ENCODE results near the gene HNRNPM.

The HNRNPM gene

GRCh38 chr19:8458380-8458779 lies 13.6 kb downstream of the HNRNPM start:
- Histone ChIP-seq H3K4me2 (ENCODE audit: low read depth, low read length, poor library complexity, severe bottlenecking) (peak overlapping the region; percentile 14), H2AFZ (ENCODE audit: low read length) (no peak overlapping the region), H3K9ac (ENCODE audit: low read depth, low read length, poor library complexity, severe bottlenecking) (no peak overlapping the region), H3K79me2 (ENCODE audit: insufficient read depth, low read length) (peaks cover 100% of the 10 kb centered on the region), H3K9me2 (replicated peaks; ENCODE audit: low read depth, low read length) (no peaks in the 10 kb centered on the region), H3K4me3 (ENCODE audit: low read length, poor library complexity, severe bottlenecking) (no peak overlapping the region), H3K27me3 (ENCODE audit: insufficient read depth, low read length, poor library complexity, severe bottlenecking) (no peaks in the 10 kb centered on the region), H3K9me3 (ENCODE audit: insufficient read depth, low read depth, low read length) (no peaks in the 10 kb centered on the region), H3K4me1 (ENCODE audit: insufficient read depth, low read length, poor library complexity, severe bottlenecking) (peaks cover 14% of the 10 kb centered on the region), H3K36me3 (ENCODE audit: insufficient read depth, low read length) (peaks cover 97% of the 10 kb centered on the region), H4K20me1 (ENCODE audit: insufficient read depth, low read length, poor library complexity, severe bottlenecking) (peaks cover 100% of the 10 kb centered on the region), H3F3A (ENCODE audit: low read depth) (no peaks in the 10 kb centered on the region)
- TF ChIP-seq EZH2phosphoT487 (IDR thresholded peaks at IDR 0.05; ENCODE audit: borderline replicate concordance) (no peak), CTCF (conservative IDR thresholded peaks at IDR 0.05; ENCODE audit: low read length) (no peak)

- Histone ChIP-seq H3K9ac (ENCODE audit: low read depth, low read length, poor library complexity, severe bottlenecking) (no peak overlapping the region), H3K9me3 (ENCODE audit: insufficient read depth, low read depth, low read length) (no peaks in the 10 kb centered on the region), H3K36me3 (ENCODE audit: insufficient read depth, low read length) (peaks cover 98% of the 10 kb centered on the region), H3K9me2 (replicated peaks; ENCODE audit: low read depth, low read length) (no peaks in the 10 kb centered on the region), H3F3A (ENCODE audit: low read depth) (no peaks in the 10 kb centered on the region), H3K79me2 (ENCODE audit: insufficient read depth, low read length) (peaks cover 100% of the 10 kb centered on the region), H3K4me1 (ENCODE audit: insufficient read depth, low read length, poor library complexity, severe bottlenecking) (peaks cover 7% of the 10 kb centered on the region), H4K20me1 (ENCODE audit: insufficient read depth, low read length, poor library complexity, severe bottlenecking) (peaks cover 100% of the 10 kb centered on the region), H2AFZ (ENCODE audit: low read length) (no peak overlapping the region), H3K27me3 (ENCODE audit: insufficient read depth, low read length, poor library complexity, severe bottlenecking) (no peaks in the 10 kb centered on the region), H3K4me2 (ENCODE audit: low read depth, low read length, poor library complexity, severe bottlenecking) (no peak overlapping the region), H3K4me3 (ENCODE audit: low read length, poor library complexity, severe bottlenecking) (no peak overlapping the region)
- no peak for TF ChIP-seq EZH2phosphoT487 (IDR thresholded peaks at IDR 0.05; ENCODE audit: borderline replicate concordance)
- no peak for TF ChIP-seq CTCF (conservative IDR thresholded peaks at IDR 0.05; ENCODE audit: low read length)
Observed at GRCh38 chr19:8459095-8459494, 14.3 kb downstream of the HNRNPM start.

- Histone ChIP-seq H3K27me3 (ENCODE audit: insufficient read depth, low read length, poor library complexity, severe bottlenecking) (no peaks in the 10 kb centered on the region), H3K9me3 (ENCODE audit: insufficient read depth, low read depth, low read length) (no peaks in the 10 kb centered on the region), H3F3A (ENCODE audit: low read depth) (no peaks in the 10 kb centered on the region), H3K4me2 (ENCODE audit: low read depth, low read length, poor library complexity, severe bottlenecking) (no peak overlapping the region), H3K9me2 (replicated peaks; ENCODE audit: low read depth, low read length) (no peaks in the 10 kb centered on the region), H2AFZ (ENCODE audit: low read length) (no peak overlapping the region), H3K9ac (ENCODE audit: low read depth, low read length, poor library complexity, severe bottlenecking) (no peak overlapping the region), H3K4me3 (ENCODE audit: low read length, poor library complexity, severe bottlenecking) (no peak overlapping the region), H3K79me2 (ENCODE audit: insufficient read depth, low read length) (peaks cover 100% of the 10 kb centered on the region), H4K20me1 (ENCODE audit: insufficient read depth, low read length, poor library complexity, severe bottlenecking) (peaks cover 100% of the 10 kb centered on the region), H3K4me1 (ENCODE audit: insufficient read depth, low read length, poor library complexity, severe bottlenecking) (peaks cover 7% of the 10 kb centered on the region), H3K36me3 (ENCODE audit: insufficient read depth, low read length) (peaks cover 99% of the 10 kb centered on the region)
- TF ChIP-seq EZH2phosphoT487 (IDR thresholded peaks at IDR 0.05; ENCODE audit: borderline replicate concordance), result no peak
Observed at GRCh38 chr19:8459520-8460270, 14.9 kb downstream of the HNRNPM start.
